Prostate gland (tissue), 2 donors: ENCODE results near the gene KTI12.

Experiments used
- POLR2A ChIP-seq: fragments of 450-650 bp; IDR thresholded peaks from one replicate; pipeline ENCODE4 v1.6.1; 2016; ENCODE audit warnings: antibody characterized with exemption, mild to moderate bottlenecking
- POLR2AphosphoS5 ChIP-seq: sonication (generic); formaldehyde crosslinking; IDR thresholded peaks from one replicate; pipeline ENCODE4 v1.6.1; 2017; ENCODE audit warnings: antibody characterized with exemption
- TF ChIP-seq, protein P1 (sequence below), 4 experiments: fragments of 200-600 bp in 2 of 4; fragments of 450-650 bp in 2 of 4; sonication (generic) in 2 of 4; IDR thresholded peaks; 1 replicate in 3 of 4; 2 replicates in 1 of 4; pipeline ENCODE4 v1.5.1; 2016 to 2019; ENCODE audit warnings: antibody characterized with exemption in 4 of 4, mild to moderate bottlenecking in 2 of 4, moderate library complexity in 2 of 4

- TF ChIP-seq POLR2A (peak; percentile 41), POLR2AphosphoS5 (peak; percentile 83)
- TF ChIP-seq, protein P1, sequence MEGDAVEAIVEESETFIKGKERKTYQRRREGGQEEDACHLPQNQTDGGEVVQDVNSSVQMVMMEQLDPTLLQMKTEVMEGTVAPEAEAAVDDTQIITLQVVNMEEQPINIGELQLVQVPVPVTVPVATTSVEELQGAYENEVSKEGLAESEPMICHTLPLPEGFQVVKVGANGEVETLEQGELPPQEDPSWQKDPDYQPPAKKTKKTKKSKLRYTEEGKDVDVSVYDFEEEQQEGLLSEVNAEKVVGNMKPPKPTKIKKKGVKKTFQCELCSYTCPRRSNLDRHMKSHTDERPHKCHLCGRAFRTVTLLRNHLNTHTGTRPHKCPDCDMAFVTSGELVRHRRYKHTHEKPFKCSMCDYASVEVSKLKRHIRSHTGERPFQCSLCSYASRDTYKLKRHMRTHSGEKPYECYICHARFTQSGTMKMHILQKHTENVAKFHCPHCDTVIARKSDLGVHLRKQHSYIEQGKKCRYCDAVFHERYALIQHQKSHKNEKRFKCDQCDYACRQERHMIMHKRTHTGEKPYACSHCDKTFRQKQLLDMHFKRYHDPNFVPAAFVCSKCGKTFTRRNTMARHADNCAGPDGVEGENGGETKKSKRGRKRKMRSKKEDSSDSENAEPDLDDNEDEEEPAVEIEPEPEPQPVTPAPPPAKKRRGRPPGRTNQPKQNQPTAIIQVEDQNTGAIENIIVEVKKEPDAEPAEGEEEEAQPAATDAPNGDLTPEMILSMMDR (IDR thresholded peaks at IDR 0.05), result peak in 1 of 4 experiments; percentile 9
Measured at GRCh38 chr1:52033190-52034049, at the start of gene KTI12.
